Rectal smooth muscle tissue (tissue), 1 donor: Measurements from ENCODE around the gene SRM.
"Not testable (repeated sequence)": the region's sequence is repeated elsewhere in the genome, so short reads cannot be mapped to it uniquely, and the experiment has no call there.

ENCODE experiments used
- H3K27ac ChIP-seq: one replicate; pipeline ENCODE4 v1.7.0; 2013; ENCODE audit warnings: low read depth, low read length, inconsistent platforms
- H3K27me3 ChIP-seq: one replicate; pipeline ENCODE4 v1.7.0; 2013; ENCODE audit warnings: low read length; ENCODE audit not compliant: control insufficient read depth, insufficient read depth
- H3K36me3 ChIP-seq: one replicate; pipeline ENCODE4 v1.7.0; 2013; ENCODE audit warnings: low read length; ENCODE audit not compliant: control insufficient read depth, insufficient read depth
- H3K4me1 ChIP-seq: one replicate; pipeline ENCODE4 v1.7.0; 2013; ENCODE audit warnings: low read length; ENCODE audit not compliant: control insufficient read depth, insufficient read depth
- H3K4me3 ChIP-seq: one replicate; pipeline ENCODE4 v1.7.0; 2013; ENCODE audit warnings: low read length
- H3K9ac ChIP-seq: one replicate; pipeline ENCODE4 v1.7.0; 2013; ENCODE audit warnings: low read length

Gene SRM

DNA sequence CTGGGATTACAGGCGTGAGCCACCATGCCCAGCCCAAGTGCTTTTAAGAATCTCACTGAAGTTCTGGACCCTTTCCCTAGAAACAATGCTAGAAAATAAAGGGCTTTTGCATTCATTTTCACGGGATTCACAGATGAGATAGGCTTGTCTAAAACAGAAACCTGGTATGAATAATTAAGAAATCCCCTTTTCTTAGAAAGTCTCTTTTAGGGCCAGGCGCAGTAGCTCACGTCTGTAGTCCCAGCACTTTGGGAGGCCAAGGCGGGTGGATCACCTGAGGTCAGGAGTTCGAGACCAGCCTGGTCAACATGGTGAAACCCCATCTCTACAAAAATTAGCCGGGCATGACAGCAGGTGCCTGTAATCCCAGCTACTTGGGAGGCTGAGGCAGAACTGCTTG, 13.6 kb upstream of the SRM start:
- H3K27ac ChIP-seq, H3K27me3 ChIP-seq, H3K4me1 ChIP-seq, H3K9ac ChIP-seq, H3K4me3 ChIP-seq: not testable (repeated sequence)
- H3K36me3 ChIP-seq: peaks cover 56% of the 10 kb centered on the region

DNA sequence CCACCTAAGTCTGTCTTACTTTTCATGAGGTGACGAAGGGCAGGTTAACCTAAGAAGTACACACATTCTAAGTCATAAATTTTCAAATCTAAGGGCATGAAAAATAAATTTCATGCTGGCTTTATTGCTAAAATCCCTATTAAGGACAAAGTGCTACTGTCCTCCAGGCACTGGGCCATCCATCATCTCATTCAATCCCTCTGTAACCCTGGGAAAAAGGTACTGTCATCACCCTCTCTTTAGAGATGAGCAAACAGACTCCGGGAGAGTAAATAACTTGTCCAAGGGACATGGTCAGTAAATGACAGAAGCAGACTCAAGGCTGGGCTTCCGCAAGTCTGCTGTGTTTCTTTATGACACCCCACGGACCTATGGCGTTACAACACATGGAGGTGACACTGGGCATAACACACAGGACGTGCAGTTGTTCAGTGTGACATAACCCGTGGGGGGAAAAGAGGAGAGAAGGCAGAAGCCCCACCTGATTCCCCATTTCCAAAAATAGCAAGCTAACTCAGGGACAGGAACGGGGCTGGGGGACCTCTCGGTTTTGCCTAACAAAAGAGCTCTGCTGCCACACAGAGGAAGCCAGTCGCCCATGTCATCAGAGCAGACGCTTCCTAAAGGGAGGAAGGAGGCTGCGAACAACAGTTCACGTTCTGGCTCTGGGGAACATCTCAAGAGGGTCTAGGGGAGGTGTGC, 12.5 kb upstream of the SRM start:
- Histone ChIP-seq H3K27ac (no peak overlapping the region), H3K36me3 (peaks cover 62% of the 10 kb centered on the region), H3K4me1 (no peaks in the 10 kb centered on the region), H3K9ac (no peak overlapping the region), H3K4me3 (no peak overlapping the region), H3K27me3 (no peaks in the 10 kb centered on the region)

DNA sequence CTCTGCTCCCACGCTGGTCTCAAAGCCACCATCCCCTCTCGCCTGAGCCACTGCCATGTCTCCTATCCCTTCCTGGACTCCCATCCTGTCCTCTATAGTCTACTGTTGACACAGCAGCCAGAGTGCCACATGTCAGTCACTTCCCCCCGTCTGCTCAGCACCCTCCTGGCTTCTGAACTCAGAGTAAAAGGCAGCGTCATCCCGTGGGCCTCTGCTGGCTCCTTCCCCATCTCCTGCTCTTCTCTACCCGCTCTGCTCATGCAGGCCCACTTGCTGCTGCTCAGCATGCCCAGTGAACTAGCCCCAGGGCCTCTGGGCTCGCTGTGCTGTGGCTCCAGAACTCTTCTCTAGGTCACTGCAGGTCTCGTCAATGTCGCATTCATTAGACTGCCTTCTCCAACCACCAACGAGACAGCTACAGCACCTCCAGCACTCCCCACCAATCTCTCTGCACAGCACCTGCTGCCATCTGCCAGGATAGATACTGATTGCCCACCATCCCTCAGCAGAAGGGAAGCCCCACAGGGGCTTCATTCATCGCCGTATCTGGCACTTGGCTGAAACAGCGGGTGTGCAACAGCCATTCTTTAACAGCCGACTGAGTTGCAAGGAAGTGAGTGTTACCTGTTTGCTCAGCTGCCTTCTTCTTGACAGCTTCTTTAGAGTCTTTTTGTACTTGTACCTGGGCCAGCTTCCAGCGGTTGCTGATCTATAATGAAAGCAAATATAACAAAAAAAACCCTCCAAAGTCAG, 11.8 kb upstream of the SRM start:
- H3K4me1 ChIP-seq: no peaks in the 10 kb centered on the region
- H3K36me3 ChIP-seq: peaks cover 57% of the 10 kb centered on the region
- no peaks in the 10 kb centered on the region for H3K27me3 ChIP-seq
- no peak overlapping the region for H3K9ac ChIP-seq
- H3K4me3 ChIP-seq: no peak overlapping the region
- no peak overlapping the region for H3K27ac ChIP-seq

DNA sequence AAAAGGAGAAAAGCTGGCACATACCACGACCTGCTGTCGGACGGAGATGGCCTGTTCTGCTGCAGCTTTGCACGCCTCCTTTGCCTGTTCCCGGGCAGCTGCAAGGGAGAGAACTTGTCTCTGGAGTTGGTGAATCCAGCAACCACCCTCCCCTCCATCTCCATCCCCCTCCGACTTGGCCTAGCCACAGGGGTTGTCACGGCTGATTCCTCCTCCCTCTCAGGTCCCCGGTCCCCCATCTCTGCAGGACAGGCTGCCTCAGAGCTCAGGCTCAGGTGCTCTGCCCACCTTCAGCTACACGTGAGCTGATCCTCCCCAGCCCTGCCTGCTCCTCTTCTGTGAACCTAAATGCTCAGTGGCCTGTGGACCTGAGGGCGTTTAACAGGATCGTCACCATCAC, 11.1 kb upstream of the SRM start:
- Histone ChIP-seq H3K27me3 (no peaks in the 10 kb centered on the region), H3K9ac (no peak overlapping the region), H3K27ac (no peak overlapping the region), H3K36me3 (peaks cover 53% of the 10 kb centered on the region), H3K4me1 (no peaks in the 10 kb centered on the region), H3K4me3 (no peak overlapping the region)

DNA sequence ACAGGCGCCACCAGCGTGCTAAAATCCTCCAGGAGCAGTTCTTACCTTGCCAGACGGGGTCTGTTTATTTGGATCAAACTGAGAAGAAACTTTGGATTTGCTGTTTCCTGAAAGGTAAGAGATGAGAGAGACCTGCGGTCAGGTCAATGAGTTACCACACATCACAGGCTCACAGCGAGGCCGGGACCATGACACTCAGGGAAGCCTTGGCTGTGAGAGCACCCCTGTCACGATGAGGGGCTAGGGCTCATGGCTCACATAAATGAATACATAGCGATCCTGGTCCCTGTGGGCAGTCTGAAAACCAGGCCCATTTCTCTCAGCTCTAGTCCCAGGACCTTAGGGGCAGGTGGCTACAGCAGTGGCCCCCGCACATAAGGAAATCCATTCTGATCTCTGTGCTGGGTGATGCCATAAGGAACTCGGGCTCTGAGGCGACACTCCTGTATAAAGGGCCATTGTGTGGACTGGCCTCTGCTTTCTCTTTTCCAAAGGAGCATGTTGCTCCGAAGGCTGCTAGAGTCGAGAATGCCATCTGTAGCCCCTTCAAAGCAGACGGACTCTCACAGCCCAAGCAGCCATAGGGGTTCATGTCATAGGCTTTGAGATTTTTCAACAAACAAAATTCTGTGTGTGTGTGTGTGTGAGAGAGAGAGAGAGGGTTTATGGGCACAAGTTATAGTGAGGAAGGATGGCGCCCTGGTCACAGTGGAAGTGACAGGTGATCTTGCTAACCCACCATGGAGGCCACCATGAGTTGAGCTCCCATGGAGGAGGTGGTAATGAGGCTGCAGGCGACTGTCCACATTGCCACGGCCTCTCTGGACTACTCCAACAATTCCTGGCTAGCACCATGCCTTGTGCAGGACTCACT, 9.0 kb upstream of the SRM start:
- Histone ChIP-seq H3K27me3 (no peaks in the 10 kb centered on the region), H3K9ac (no peak overlapping the region), H3K36me3 (peaks cover 50% of the 10 kb centered on the region), H3K27ac (no peak overlapping the region), H3K4me1 (no peaks in the 10 kb centered on the region), H3K4me3 (no peak overlapping the region)

DNA sequence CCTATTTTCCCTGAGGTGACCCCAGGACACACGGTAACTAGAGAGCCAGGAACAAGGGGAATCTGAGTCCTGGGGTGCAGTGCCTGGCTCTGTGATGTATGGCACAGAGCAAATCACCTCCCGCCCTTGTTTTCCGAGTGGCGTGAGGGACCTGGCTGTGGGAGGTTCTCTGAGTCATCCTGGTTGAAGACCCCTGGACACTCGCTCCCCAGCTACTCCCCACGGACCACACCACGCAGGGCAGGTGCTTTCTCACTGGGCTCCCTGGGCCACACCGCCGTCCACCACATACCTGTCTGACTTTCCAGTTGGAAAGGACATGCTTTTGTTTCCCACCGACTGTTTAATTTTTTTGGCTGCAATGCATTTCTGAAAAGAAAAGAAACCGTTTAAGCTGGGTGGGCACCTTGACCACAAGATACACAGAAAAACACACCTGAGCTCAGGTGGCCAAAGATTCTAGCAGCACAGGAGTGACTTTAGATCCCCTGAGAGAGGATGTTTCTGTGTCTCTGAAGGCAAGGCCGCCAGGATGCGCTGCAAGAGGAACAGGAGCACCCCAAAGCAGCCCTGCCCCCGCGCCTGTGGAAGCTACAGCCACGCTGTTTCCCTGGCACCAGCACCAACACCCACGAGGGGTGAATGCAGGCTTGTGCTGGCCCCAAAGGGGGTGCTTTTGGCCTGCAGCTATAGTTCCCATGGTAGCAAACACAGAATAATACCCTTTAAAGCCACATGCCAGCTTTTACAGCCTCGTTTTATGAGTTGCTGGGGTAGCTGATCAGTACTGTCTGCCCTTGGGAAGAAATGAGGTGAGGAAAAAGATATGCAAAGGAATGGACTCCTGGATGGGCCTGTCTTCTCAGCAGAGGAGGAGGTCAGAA, 8.1 kb upstream of the SRM start:
- H3K9ac ChIP-seq: no peak overlapping the region
- H3K27me3 ChIP-seq: no peaks in the 10 kb centered on the region
- H3K4me1 ChIP-seq: no peaks in the 10 kb centered on the region
- H3K36me3 ChIP-seq: peaks cover 49% of the 10 kb centered on the region
- H3K27ac ChIP-seq: no peak overlapping the region
- H3K4me3 ChIP-seq: no peak overlapping the region

DNA sequence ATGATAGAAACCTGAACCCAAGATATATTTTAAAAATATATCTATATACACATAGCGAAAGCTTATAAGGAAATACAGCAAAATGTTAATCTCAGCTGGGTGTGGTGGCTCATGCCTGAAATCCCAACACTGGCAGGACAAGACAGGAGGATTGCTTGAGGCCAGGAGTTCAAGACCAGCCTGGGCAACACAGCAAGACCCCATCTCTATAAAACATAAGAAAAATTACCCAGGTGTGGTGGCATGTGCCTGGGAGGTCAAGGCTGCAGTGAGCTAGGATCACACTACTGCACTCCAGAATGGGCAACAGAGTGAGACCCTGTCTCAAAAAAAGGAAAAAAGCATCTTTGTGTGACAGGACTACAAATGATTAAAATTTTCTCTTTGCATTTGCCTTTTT, 6.0 kb upstream of the SRM start:
- no peaks in the 10 kb centered on the region for H3K27me3 ChIP-seq
- H3K4me3 ChIP-seq: no peak overlapping the region
- no peak overlapping the region for H3K9ac ChIP-seq
- H3K36me3 ChIP-seq: peaks cover 32% of the 10 kb centered on the region
- no peak overlapping the region for H3K27ac ChIP-seq
- H3K4me1 ChIP-seq: peaks cover 1% of the 10 kb centered on the region

DNA sequence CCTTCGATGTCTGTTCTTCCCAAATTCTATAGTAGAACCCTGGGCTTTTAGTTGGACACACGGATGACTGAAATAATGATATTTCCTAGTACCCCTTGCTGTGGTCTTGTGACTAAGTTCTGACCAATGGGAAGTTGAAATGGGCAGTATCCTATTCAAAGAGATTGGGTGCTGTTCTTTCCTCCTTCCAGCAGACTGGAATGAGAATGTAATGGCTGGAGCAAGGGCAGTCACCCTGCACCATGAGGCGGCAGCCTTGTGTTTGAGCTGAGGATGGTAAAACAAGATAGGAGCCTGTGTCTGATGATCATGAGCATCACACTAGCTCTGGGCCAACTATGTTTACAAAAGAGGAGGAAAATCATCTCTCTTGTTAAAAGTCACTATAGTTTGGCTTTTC, 5.1 kb upstream of the SRM start:
- no peak overlapping the region for H3K27ac ChIP-seq
- no peaks in the 10 kb centered on the region for H3K27me3 ChIP-seq
- H3K4me1 ChIP-seq: peaks cover 3% of the 10 kb centered on the region
- H3K4me3 ChIP-seq: no peak overlapping the region
- H3K9ac ChIP-seq: no peak overlapping the region
- peaks cover 27% of the 10 kb centered on the region for H3K36me3 ChIP-seq

DNA sequence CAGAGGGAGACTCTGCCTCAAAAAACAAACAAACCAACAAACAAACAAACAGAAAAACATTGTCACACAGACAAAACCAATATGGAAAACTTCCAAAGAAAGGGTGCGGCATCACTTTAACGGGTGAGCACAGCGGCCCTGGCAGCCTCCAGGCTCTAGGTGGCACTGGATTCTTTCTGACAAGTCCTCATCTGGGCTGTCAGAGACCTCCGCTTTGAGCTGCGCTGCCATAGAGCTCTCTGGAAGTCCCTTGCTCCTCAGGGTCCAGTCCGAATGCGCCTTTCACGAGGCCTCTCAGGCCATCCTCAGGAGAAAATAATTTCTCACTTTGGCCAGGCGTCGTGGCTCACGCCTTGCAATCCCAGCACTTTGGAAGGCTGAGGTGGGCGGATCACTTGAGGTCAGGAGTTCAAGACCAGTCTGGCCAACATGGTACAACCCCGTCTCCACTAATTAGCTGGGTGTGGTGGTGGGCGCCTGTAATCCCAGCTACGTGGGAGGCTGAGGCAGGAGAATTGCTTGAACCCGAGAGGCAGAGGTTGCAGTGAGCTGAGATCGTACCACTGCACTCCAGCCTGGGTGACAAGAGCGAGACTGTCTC, 4.2 kb upstream of the SRM start:
- not testable (repeated sequence) for H3K4me3 ChIP-seq, H3K4me1 ChIP-seq, H3K27ac ChIP-seq, H3K27me3 ChIP-seq, H3K9ac ChIP-seq
- H3K36me3 ChIP-seq: peaks cover 19% of the 10 kb centered on the region

DNA sequence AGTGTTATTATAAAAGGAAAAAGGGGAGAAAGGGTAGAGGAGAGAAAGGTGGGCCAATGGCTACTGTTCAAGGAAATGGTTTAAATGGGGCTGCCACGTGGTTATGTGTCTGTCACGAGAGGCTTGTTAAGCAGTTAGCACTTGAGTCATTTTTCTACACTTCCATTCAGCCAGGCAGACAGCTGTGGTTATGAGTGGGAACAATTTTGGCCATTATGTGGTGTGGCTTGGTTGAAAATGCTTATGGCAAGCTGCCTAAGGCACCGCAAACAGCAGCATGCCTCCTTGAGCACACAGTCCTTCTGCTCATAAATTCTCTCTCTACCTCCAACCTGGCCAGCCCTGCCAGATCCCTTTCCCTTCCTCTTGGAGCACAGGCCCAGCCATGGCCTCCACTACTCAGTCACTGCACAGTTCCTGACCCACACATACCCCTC, 3.2 kb upstream of the SRM start:
- Histone ChIP-seq H3K36me3 (peaks cover 9% of the 10 kb centered on the region), H3K27ac (no peak overlapping the region), H3K4me3 (no peak overlapping the region), H3K4me1 (peaks cover 6% of the 10 kb centered on the region), H3K9ac (no peak overlapping the region), H3K27me3 (no peaks in the 10 kb centered on the region)

DNA sequence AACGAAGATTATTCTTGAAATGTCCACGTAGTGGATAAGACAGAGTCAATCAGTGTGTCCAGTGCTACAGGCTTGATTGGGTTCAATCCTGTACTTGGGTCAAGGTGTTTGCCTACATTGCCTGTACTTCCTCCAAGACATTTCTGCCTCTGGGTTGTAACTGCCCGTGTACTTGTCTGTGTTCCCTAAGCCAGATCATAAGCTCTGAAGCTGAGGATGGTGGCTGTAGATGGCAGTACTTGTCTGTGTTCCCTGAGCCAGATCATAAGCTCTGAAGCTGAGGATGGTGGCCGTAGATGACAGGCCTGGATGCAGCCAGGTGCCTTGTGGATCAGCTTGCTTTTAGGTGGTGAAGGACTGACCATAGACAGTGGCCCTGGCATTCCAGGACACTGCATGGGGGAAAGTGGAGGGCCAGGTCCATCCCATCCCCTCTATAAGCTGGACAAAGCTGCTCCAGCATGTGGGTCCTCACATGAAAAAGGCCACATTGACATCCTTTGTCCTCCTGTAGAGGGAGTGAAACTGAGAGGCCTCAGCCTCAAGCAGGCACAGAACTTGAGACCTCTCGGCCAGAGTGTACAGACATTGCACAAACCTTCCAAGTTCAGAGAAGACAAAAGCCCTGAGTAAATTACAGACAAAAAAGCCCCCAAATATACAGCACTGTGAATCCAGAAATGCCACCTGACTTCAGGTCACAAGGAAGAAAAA, 2.0 kb upstream of the SRM start:
- Histone ChIP-seq H3K4me1 (peaks cover 6% of the 10 kb centered on the region), H3K4me3 (no peak overlapping the region), H3K27me3 (no peaks in the 10 kb centered on the region), H3K27ac (no peak overlapping the region), H3K36me3 (peaks cover 6% of the 10 kb centered on the region), H3K9ac (no peak overlapping the region)
